IPS-11a (cell line): ENCODE results near the gene SLC9A3.
"Not testable (repeated sequence)": the region's sequence is repeated elsewhere in the genome, so short reads cannot be mapped to it uniquely, and the experiment has no call there.

Source experiments
- H3K4me3 ChIP-seq: one replicate; pipeline ENCODE4 v1.5.1; 2013; ENCODE audit warnings: low read depth, low read length, control low read depth

Gene SLC9A3

DNA sequence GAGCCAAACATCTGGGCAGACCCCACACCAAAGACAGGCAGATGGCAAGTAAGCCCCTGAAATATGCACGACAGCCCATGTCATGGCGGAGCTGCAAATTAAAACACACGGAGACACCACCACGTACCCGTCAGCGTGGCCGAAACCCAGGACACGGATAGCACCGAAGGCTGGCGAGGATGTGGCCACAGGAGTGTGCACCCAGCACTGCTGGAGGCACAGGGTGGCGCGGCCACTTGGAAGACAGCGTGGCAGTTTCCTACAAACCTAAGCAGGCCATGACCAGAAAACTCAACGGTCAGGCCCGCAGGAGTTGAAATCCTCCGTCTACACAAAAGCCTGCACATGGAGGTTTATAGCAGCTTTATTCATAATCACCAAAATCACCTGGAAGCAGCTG, 12.8 kb downstream of the SLC9A3 start:
- no peak overlapping the region for H3K4me3 ChIP-seq

DNA sequence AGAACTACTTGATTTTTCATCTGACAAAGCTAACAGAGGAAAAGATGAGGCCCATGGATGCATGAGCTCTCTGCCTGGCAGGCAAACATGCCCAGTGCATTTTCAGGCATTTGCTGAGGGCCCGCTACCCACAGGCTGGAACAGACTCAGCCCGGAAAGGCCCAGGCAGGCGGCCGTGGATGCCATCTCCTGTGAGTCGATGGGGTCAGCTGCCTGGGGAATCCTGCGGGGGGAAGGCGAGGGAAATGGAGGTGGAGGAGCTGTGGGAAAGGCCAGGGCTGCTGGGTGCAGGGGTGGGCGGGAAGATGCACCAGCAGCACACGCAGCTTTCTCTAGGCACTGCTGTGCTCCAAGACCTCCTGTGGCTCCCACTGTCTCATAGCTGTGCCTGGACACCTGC, 13.7 kb downstream of the SLC9A3 start:
- no peak overlapping the region for H3K4me3 ChIP-seq

DNA sequence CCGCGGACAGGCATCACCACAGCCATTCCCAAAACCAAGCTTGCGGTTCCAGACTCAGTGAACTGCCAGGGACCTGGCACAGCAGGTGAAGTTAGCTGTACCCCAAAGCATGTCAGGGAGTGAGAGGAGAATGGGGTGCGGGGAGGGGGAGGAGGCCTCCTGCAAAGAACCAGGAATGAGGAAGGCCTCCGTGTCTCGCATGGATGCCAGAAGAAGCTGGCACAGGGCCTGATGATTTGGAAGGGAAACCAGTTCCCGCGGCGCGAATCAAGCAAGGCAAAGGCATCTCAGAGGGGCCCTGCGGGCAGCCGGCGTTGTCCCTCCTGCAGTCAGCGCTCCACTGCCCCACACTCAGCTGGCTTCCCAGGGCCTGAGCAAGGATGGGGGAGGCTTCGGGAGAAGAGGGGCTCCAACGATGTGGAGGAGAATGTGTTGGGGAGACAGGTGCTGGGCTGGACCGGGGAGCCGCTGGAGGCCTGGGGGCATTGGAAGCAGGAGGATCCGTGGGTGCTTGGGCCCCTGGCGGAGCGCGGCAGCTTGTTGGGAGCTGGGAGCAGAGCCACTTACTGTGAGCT, 14.6 kb downstream of the SLC9A3 start:
- no peak overlapping the region for H3K4me3 ChIP-seq

DNA sequence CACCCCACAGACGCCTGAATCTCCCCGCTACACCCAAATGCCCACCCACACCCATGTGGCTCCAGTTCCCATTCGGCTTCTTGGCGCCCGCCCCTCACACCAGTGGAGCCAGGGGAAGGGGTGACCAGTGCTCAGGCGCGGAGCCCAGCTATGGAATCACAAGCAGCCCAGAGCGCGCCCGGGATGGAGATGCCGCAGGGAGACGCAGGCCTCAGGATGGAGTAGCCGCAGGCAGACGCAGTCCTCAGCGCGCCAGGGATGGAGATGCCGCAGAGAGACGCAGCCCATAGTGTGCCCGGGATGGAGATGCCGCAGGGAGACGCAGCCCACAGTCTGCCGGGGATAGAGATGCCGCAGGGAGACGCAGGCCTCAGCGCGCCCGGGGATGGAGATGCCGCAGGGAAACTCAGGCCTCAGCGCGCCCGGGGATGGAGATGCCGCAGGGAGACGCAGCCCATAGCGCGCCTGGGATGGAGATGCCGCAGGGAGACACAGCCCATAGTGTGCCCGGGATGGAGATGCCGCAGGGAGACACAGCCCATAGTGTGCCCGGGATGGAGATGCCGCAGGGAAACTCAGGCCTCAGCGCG, 16.2 kb downstream of the SLC9A3 start:
- not testable (repeated sequence) for H3K4me3 ChIP-seq

GRCh38 chr5:505951-506525, 18.2 kb downstream of the SLC9A3 start:
- H3K4me3 ChIP-seq: no peak overlapping the region

DNA sequence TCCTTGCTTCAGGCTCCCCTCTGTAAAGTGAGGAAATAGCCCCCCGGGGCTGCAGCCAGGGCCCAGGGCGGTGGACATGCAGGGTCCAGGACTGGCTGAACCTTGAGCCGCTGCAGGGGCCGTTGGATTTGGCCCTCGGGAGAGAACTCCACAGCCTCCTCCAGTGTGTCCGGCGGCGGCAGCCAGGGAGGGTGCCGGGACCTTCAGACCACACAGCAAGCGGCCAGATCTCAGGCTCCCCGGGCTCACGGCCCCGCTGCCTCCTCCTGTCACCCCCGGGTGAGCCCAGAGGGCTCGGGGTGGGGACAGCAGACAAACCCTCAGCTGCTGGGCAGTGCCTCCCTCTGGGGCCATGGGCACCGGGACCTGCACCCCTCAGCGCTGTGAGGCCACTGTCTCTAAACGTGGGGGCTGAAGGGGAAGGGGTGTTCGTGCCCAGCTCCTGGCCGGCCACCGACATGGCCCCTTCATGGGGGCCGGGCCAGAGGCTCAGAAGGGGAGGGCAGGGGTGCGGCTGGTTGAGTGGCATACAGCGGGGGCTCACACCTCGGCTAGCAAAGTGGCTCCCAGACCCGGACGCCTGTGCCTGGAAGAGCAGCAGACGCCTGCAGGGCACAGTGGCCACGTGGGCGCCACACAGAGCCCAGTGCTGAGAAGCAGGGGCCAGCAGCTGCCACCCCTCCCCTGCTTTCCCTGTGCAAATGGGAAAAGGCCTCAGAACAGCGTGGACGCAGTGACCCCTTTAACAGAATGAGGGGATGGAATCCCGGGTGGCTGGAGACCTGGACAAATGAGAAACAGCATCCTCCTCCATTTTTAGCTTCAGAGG, 19.7 kb downstream of the SLC9A3 start:
- H3K4me3 ChIP-seq: no peak overlapping the region

DNA sequence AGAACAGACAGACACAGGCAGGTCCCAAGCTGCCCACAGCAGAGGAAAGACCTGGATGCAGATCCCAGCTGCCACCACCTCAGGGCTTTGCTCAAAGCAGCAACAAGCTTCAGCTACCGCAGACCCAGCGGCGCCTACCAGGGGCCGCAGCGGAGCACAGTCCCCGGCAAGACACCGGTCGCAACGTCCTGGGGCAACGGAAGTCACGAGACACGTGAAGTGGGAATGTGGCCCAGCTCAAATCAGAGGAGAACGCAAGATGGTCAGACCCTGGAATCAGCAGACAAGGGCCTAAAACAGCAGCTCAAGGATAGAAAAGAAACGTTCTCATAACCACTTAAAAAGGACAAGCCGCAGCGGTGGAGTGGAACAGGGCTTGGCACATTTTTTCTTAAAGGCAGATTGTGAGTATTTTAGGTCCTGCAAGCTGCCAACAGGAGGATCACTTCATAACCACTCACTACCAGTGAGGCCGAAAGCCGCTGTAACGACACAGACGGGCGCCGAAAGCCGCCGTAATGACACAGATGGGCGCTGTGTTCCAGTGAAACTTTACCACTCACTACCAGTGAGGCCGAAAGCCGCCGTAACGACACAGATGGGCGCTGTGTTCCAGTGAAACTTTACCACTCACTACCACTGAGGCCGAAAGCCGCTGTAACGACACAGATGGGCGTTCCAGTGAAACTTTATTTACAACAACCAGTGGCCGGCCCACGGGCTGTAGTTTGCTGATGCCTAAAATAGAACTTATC, 21.7 kb downstream of the SLC9A3 start:
- no peak overlapping the region for H3K4me3 ChIP-seq

DNA sequence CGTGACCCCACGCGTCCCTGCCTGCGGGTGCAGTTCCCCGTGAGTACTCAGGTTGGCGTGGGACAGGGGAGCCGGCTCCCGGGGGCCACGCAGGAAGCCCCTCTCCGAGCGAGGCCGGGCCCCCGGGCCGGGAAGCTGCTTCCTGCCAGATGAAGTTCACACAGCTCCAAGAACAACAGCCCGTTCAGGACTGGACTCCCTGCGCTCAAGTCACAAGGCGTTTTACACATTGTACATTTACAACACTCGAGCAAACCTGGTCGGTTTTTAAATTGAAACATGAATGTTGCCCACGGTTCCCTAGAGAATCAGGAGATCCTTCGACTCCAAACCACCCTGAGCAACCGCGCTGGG, 22.4 kb downstream of the SLC9A3 start:
- no peak overlapping the region for H3K4me3 ChIP-seq

GRCh38 chr5:501105-501830, 23.0 kb downstream of the SLC9A3 start:
- no peak overlapping the region for H3K4me3 ChIP-seq

GRCh38 chr5:500491-500890, 23.8 kb downstream of the SLC9A3 start:
- no peak overlapping the region for H3K4me3 ChIP-seq

DNA sequence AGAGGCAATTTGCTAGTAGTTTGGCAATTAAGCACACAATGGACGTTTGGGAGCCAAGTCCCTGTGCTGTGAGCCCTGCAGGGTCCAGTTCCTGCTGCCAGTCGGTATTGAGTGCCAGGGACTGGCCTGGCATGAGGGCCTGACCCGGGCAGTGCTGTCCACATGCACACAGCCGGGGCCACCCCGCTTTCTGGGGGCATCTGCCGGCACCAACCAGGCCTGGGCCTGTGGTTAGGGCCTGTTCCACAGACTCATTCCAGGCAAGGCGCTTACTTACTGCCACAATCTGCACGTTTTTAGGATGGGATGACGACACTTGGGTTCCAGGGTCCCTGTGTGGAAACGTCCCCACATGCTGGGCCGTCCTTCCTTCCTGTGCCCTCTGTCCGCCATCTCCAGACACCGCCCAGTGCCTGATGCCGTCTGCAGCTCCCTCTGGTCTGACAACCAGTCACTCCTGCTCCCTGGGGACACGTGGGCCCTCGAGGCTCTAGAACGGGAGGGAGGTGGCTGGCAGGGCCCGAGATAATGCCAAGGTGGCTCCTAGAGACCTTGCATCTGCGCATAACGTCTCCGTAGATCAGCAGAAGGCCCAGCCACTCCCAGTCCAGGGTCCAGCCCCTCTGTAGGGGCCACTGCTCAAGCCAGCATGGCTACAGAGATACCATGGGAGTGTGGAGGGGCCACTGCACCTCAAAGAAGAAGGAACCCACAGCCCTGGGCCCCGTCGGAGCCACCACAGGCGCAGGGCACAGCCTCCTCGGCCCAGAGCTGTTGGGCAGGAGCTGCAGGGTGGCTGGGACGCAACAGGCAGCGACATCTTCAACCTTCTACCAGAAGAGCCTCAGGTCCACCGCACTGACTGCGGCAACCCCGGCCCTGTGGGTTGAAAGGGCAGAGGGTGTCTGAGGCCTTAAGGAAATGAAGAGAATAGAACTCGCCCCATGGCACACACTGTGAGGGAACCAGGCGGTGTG, 24.7 kb downstream of the SLC9A3 start:
- no peak overlapping the region for H3K4me3 ChIP-seq

- no peak overlapping the region for H3K4me3 ChIP-seq
Observed at GRCh38 chr5:497871-498509, 26.3 kb downstream of the SLC9A3 start.

DNA sequence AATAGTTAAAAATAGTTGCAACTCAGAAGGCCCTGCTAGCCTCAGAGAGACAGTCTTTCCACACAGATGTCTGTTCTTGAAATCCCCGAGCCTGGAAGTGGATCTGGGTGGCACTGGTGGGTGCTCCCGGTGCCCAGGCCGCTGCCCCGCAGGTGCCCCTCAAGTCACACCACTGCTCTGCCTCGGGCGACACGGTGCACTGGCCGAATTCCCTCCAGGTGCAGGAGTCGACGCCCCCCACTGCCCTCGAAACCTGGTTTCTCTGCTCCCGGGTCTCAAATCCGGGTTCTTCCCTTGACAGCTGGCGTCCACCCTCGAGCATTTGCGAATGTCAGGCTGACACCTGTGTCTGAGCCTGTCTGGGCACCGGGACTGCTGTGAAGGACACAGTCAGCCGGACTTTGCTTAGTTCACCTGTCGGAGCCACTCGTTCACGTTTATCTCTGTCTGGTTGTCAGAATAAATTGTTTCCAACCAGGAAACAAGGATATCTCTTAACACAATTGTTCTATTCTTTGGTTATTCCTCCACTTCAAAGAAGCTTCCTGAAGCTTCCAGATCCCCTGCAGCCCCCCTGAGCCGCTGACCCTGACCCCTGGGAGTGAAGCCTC, 27.1 kb downstream of the SLC9A3 start:
- H3K4me3 ChIP-seq: no peak overlapping the region

GRCh38 chr5:496028-496427, 28.2 kb downstream of the SLC9A3 start:
- no peak overlapping the region for H3K4me3 ChIP-seq

GRCh38 chr5:494667-495255, 29.5 kb downstream of the SLC9A3 start:
- H3K4me3 ChIP-seq: no peak overlapping the region

- H3K4me3 ChIP-seq: no peak overlapping the region
Observed at GRCh38 chr5:493758-494157, 30.5 kb downstream of the SLC9A3 start.

DNA sequence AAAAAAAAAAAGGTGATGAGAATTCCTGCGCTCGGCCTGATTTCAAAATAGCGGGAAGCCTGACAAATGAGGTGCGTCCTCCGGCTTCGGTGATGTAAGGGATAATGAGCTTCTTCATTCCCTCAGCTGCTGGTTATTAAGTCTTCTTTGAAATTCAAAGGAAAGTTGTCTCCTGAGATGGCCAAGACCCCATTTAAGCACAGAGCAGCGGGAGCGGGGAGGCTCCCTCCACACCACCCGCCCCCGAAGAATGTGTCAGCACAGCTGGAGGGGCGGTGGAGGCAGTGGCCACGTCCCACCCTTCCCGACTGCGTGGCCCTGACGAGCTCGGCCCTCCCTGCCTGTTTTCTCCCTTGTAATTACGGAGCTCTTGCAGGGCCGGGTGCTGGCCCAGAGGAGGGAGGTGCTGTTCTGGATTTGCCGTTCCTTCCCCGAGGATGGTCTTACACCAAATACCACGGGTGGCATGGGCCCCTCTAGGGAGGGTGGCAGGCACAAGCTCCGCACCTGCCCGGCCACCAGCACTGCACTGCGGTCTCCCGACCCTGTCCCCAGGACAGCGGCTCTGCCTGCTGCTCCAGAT, 31.0 kb downstream of the SLC9A3 start:
- no peak overlapping the region for H3K4me3 ChIP-seq
